ENCODE results near the gene FAXDC2. TPM values are rescaled to one million over a fixed set of nuclear protein-coding genes. Genes with fewer than 3 reads are reported as not detected.

The FAXDC2 gene, protein sequence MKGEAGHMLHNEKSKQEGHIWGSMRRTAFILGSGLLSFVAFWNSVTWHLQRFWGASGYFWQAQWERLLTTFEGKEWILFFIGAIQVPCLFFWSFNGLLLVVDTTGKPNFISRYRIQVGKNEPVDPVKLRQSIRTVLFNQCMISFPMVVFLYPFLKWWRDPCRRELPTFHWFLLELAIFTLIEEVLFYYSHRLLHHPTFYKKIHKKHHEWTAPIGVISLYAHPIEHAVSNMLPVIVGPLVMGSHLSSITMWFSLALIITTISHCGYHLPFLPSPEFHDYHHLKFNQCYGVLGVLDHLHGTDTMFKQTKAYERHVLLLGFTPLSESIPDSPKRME
- total RNA-seq (2013; cell fraction: nucleolus; rRNA removed) = 1.5 and 2.2 TPM in 2 replicates
- 0.05 and 0.17 TPM in 2 replicates for total RNA-seq (2014; rRNA removed)
- total RNA-seq (2014; rRNA removed; fragmentation: Illumina TruSeq; extraction: Trizol) = 0.22 and 0.28 TPM in 2 replicates
- total RNA-seq (2021) = 0.32 and 0.38 TPM in 2 replicates
- 0.68 TPM for polyA plus RNA-seq (2011; ENCODE audit: low read depth)
- 0.48 and 0.72 TPM in 2 replicates for polyA plus RNA-seq (2011; rRNA removed)
- 0.62 and 1.2 TPM in 2 replicates for polyA plus RNA-seq (2011; cell fraction: cytosol; rRNA removed)
- 1.3 and 2.0 TPM in 2 replicates for polyA plus RNA-seq (2011; cell fraction: nucleus; rRNA removed)
- 0.58 and 0.67 TPM in 2 replicates for polyA plus RNA-seq (2012)
- polyA plus RNA-seq (2014; fragmentation: Illumina TruSeq; extraction: Trizol) = 0.21 and 0.32 TPM in 2 replicates
- under 1 TPM; 0.13 to 0.32 TPM for polyA plus RNA-seq (2014; fragmentation: Nextera tagmentation; extraction: Ambion mirVana)
- polyA plus RNA-seq (2014; rRNA removed) = 0.42 TPM in 2 replicates
- polyA plus RNA-seq (2016; fragmentation: Nextera tagmentation; extraction: Ambion mirVana) = 1 to 10 TPM; 1.2 to 1.8 TPM
- polyA minus RNA-seq (2011; rRNA and poly(A)+ RNA removed) = 1.2 and 1.9 TPM in 2 replicates
- polyA minus RNA-seq (2011; cell fraction: cytosol; rRNA and poly(A)+ RNA removed) = not detected in 2 replicates
- 0.29 and 0.48 TPM in 2 replicates for polyA minus RNA-seq (2011; cell fraction: nucleus; rRNA and poly(A)+ RNA removed)
- percentile 17 among the genes with signal in this experiment for Bru-seq, nascent RNA
- BruChase-seq, experiment 1, labeled RNA remaining after a 6-hour chase = percentile 10 among the genes with signal in this experiment
- BruChase-seq, experiment 2, labeled RNA remaining after a 2-hour chase = percentile 19 among the genes with signal in this experiment
- long read RNA-seq, experiment 1 = 0 reads
- long read RNA-seq, experiment 2, partial matches to known transcripts = 0 of 1 reads
- long read RNA-seq, experiment 2, other reads (novel, unspliced or antisense) = 1 of 1 reads

DNA sequence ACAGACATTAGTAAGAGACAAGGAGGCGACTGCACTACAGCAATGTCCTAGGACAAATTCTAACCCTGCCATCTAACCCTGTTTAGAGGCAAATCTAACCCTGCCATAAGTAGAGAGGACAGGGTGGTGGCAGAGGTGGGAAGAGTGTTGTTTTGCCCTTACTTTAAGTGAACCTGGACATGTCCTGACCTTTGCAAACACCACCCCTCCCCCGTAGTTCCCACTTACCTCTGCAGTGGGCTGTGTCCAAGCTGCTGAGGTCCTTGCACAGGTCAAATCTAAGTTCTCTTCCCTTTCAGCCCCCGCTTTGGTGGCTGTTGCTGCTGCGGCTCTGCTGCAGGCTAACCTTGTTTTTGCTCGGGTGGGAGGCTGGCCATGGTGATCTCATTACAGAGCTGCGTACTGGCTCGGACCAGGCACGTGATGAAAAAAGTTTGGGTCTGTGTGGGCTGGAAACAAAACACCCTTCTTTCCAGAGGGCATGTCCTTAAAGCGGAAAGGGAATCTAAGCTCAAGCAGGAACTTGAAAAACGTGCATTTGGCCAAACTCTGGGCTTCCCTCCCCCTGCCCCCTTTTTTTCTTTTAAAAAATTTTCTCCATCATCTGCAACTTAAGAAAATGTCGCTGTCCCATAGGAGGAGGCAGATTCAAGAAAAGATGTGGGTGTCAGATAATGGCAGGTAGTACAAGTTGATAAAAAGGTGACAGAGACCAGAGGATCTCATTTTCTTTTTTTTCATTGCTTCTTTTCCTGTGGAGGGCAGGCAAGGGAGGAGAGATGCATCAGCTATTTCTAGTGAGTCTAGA is at the start of gene FAXDC2:
Gene FAXDC2 (minus strand): TSS at position 349 of the 808 bp plus-strand sequence. CDS start 12,425 bp downstream, outside the sequence.
- in situ Hi-C loops (cut with MboI) (loop anchor here (5.0 kb wide), 1 partner anchor 33 kb away; no protein-coding TSS in a partner anchor), intact Hi-C loops (cut with micrococcal nuclease; ENCODE audit: unreplicated experiment) (no loop called here)
- peak; percentile 40 to 60; a peak in 1 of 4 replicates for TF ChIP-seq BHLHE40 (IDR thresholded peaks at IDR 0.05; ENCODE audit: borderline replicate concordance in 1 of 2, low read depth in 2 of 2, low read length in 1 of 2)
- no peak for TF ChIP-seq CBX5 (IDR thresholded peaks at IDR 0.05; ENCODE audit: low read depth)
- no peak for TF ChIP-seq POLR2AphosphoS5 (IDR thresholded peaks at IDR 0.05; ENCODE audit: low read length)
- peak; percentile 68 for TF ChIP-seq RAD51 (IDR thresholded peaks at IDR 0.05)
- TF ChIP-seq, protein P1, sequence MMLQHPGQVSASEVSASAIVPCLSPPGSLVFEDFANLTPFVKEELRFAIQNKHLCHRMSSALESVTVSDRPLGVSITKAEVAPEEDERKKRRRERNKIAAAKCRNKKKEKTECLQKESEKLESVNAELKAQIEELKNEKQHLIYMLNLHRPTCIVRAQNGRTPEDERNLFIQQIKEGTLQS (IDR thresholded peaks at IDR 0.05; ENCODE audit: borderline replicate concordance, extremely low read depth, low read depth, low read length) = 0 out of 2 replicates have a peak, but pooled peaks have one; percentile 2
- TF ChIP-seq, protein P2, sequence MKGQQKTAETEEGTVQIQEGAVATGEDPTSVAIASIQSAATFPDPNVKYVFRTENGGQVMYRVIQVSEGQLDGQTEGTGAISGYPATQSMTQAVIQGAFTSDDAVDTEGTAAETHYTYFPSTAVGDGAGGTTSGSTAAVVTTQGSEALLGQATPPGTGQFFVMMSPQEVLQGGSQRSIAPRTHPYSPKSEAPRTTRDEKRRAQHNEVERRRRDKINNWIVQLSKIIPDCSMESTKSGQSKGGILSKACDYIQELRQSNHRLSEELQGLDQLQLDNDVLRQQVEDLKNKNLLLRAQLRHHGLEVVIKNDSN (IDR thresholded peaks at IDR 0.05; ENCODE audit: borderline replicate concordance, extremely low read length, insufficient read depth, low read depth, low read length) = peak; percentile 31
- no peaks in the 10 kb centered on the region for H3K36me3 ChIP-seq (ENCODE audit: control insufficient read depth in 2 of 2, insufficient read depth in 2 of 2, low read length in 1 of 2)
- no peaks in the 10 kb centered on the region for H3K9me3 ChIP-seq (replicated peaks; ENCODE audit: control insufficient read depth, insufficient read depth, low read length)
- no peak for FAIRE-seq
- no peak within 1 kb of the TSS for H3K4me2 ChIP-seq (ENCODE audit: control insufficient read depth, insufficient read depth)
- no TSS peak for BruUV-seq (replicated peaks)
- RAD21 ChIA-PET (ENCODE audit: unreplicated experiment) = interaction anchor here (0.6 kb wide), 1 partner anchor 36 kb away, joined by 3 read pairs; no protein-coding TSS in a partner anchor
- no peaks in the 10 kb centered on the region for H3K4me1 ChIP-seq (ENCODE audit: control insufficient read depth, insufficient read depth, low read length)
- H2AFZ ChIP-seq (ENCODE audit: control insufficient read depth, low read depth, low read length) = peak within 1 kb of the TSS; percentile 1; the same call in 1 of the 2 replicates
- H3K4me3 ChIP-seq = no peak within 1 kb of the TSS
- DNase-seq (ENCODE audit: low read depth, low spot score) = no peak
- ATAC-seq = peak; percentile 80
- H3K27ac ChIP-seq (ENCODE audit: control insufficient read depth, insufficient read depth) = no peak within 1 kb of the TSS
- 47% methylated on average over 11 of the region's 11 CpGs for WGBS (ENCODE audit: insufficient coverage, insufficient replicate concordance, low lambda C conversion rate, missing lambda C conversion rate)
- H3K27me3 ChIP-seq (replicated peaks in 1 of 2; ENCODE audit: control insufficient read depth in 2 of 2, insufficient read depth in 2 of 2, low read length in 1 of 2) = no peaks in the 10 kb centered on the region
- no peaks in the 10 kb centered on the region for H3K79me2 ChIP-seq (ENCODE audit: control insufficient read depth, insufficient read depth, low read length)
- SMC1A ChIA-PET (ENCODE audit: uncharacterized antibody, unreplicated experiment) = interaction anchor here (0.6 to 1.4 kb wide), 5 partner anchors 9 to 882 kb away, joined by 3 to 4 read pairs (median 3); no protein-coding TSS in a partner anchor
- no peaks in the 10 kb centered on the region for H4K20me1 ChIP-seq (ENCODE audit: control insufficient read depth, insufficient read depth)
- H3K9ac ChIP-seq (ENCODE audit: control insufficient read depth, insufficient read depth, low read length) = no peak within 1 kb of the TSS
- POLR2A ChIA-PET = interaction anchor here (0.6 kb wide), 1 partner anchor 67 kb away, joined by 3 read pairs; no protein-coding TSS in a partner anchor
- CTCF ChIA-PET = interaction anchor here (0.8 to 1.2 kb wide), 3 partner anchors 53 to 208 kb away, joined by 3 read pairs; no protein-coding TSS in a partner anchor
